ENCODE measurements around the gene MCOLN3.
"Not testable (repeated sequence)": the region's sequence is repeated elsewhere in the genome, so short reads cannot be mapped to it uniquely, and the experiment has no call there.

Gene MCOLN3

GRCh38 chr1:84991097-84991920 lies 57.0 kb downstream of the MCOLN3 start:
- DNase-seq (ENCODE audit: low read depth in 2 of 2) = no peak

- DNase-seq (ENCODE audit: low read depth in 2 of 2) = no peak
These were observed 59.7 kb downstream of the MCOLN3 start for GRCh38 chr1:84988588-84988987.

- not testable (repeated sequence) for DNase-seq (ENCODE audit: low read depth in 2 of 2)
These were observed 61.7 kb downstream of the MCOLN3 start for GRCh38 chr1:84986561-84986960.

GRCh38 chr1:84985365-84985764 lies 62.9 kb downstream of the MCOLN3 start:
- DNase-seq (ENCODE audit: low read depth in 2 of 2) = no peak

GRCh38 chr1:84982395-84982794 lies 65.9 kb downstream of the MCOLN3 start:
- no peak for DNase-seq (ENCODE audit: low read depth in 2 of 2)

GRCh38 chr1:84975035-84975434 lies 73.3 kb downstream of the MCOLN3 start:
- DNase-seq (ENCODE audit: low read depth in 2 of 2) = no peak

- DNase-seq (ENCODE audit: low read depth in 2 of 2) = no peak
These were observed 74.6 kb downstream of the MCOLN3 start for GRCh38 chr1:84973498-84974334.

GRCh38 chr1:84972377-84972987 lies 75.8 kb downstream of the MCOLN3 start:
- DNase-seq (ENCODE audit: low read depth in 2 of 2) = no peak

GRCh38 chr1:84971957-84972356 lies 76.3 kb downstream of the MCOLN3 start:
- DNase-seq (ENCODE audit: low read depth in 2 of 2) = no peak

- peak; percentile 52 to 54 for DNase-seq (ENCODE audit: low read depth in 2 of 2)
These were observed 78.6 kb downstream of the MCOLN3 start for GRCh38 chr1:84969489-84970250.

- no peak for DNase-seq (ENCODE audit: low read depth in 2 of 2)
These were observed 79.4 kb downstream of the MCOLN3 start for GRCh38 chr1:84968865-84969264.

GRCh38 chr1:84968101-84968500 lies 80.2 kb downstream of the MCOLN3 start:
- DNase-seq (ENCODE audit: low read depth in 2 of 2) = no peak

All from stimulated activated CD8-positive, alpha-beta memory T cell treated with anti-CD3 and anti-CD28 coated beads, Interleukin-15, amount 100 ng/mL, for 48 hours (primary cell).